CD4-positive, alpha-beta T cell treated with Interleukin-12 subunit alpha and Interleukin-12 subunit beta, for 1 hour (primary cell): ENCODE measurements around the gene JADE1.

Source experiments
- DNase-seq: peaks from one replicate; pipeline ENCODE4 v3.0.0-alpha.2; 2020

The JADE1 gene

DNA sequence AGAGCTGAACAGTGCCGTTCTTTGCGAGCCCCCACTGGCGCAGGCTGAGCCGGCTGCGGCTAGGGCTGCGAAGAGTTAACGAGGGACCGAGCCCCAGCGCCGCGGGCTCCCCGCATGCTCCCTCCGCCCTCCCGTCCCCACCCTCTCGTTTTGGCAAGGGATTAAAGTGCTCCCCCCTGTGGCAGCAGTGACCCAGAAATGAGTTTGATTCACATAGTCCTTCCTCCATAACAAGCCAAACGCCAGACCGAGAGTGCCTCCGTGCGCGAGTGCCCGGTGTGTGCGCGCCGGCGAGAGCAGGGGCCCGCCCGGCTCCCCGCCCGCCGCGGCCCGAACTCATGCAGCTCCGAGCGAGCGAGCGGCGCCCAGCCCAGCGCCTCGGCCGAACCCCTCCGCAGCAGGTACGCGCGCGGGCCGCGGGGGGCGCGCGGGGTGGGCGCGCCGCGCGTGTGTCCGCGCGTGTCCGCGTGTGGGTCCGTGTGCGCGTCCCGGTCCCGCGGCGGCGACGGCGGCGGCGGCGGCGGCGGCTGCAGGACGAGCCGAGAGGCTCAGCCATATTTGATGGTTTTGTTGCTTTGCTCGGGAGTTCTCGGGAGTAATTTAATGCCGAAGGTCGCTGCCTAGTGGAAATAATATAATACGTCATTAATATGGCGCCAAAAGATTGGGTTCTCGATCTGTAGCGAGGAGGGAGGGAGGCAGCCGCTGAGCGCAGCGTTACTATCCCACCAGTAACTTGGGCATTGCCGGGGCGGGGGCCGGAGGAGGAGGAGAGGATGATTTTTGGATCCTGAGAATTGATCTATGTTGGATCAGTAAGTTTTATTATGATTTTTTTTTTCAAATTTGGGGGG lies at the start of gene JADE1:
JADE1 (plus strand) TSS at position 224 of the 854 bp plus-strand sequence. CDS start 22,059 bp downstream, outside the sequence.
- peak; percentile 92 for DNase-seq

DNA sequence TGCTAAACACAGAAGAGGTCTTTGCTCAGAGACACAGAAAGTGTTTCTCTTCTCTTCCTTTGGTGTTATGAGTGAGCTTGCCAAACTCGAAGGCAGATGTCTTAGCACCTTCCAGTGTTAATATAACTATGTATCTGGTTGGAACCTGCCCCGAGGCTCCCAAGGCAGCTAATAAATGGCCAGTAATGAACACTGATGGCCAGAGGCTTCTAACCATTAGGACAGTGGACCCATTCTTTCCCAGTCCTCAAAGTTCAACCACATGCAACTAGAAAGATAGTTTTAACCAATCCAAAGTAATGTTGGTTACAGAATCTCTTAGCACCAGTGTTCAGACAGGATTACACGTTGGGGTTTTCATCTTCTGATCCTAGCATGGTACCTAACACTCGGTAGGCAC lies 42.7 kb upstream of the JADE1 start:
- DNase-seq: no peak

- no peak for DNase-seq
Observed at GRCh38 chr4:128768373-128768996, 41.0 kb upstream of the JADE1 start.

DNA sequence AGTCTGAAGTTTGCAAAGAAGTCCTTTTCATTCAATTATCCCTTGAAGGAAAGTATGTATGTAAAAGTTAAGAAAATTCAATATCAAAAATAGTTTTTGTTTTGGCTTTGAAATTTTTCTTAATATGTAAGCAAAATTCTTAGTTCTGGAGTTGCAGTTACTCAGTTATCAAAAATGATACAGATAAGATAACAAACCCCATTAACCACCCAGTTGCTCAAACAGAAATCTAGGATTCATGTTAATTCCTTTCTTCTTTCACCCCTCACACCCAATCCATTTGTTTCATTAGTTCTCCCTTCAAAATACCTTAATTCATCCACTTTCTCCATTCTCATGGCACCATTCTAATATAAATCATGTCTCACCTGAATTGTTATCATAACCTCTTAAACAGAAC lies 40.5 kb upstream of the JADE1 start:
- DNase-seq: no peak

DNA sequence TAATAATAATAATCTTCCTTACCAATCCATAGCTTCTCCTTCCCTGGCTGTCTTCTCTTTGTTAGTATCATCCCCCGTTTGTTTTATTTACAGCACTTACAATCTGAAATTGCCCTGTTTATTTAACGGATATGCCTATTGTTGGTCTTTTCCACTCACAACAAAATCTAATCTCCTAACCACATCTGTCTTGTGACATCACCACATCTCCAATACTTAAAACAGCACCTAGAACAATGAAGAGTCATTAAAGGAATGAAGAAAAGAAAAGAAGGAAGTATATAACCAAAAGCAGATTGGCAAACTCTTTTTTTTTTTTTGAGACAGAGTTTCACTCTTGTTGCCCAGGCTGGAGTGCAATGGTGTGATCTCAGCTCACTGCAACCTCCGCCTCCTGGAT lies 38.7 kb upstream of the JADE1 start:
- DNase-seq: no peak

GRCh38 chr4:128775477-128775876 lies 34.0 kb upstream of the JADE1 start:
- no peak for DNase-seq

DNA sequence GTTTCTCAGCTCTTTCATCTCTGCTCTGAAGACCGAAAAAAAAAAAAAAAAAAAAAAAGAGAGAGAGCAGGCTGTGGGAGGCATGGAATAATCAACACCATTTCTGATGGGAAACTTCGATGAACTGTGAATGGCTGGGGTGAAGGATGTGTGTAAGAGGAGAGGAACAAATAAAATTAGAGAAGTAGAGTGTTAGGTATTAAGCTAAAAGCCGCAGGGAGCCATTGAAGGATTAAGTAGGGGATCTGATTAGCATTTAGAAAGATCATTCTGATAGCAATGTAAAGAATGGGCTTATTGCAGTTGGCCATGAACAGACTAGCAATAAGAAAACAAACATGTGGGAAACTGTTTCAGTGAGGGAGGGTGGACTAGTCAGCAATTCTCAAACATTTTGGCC lies 33.6 kb upstream of the JADE1 start:
- no peak for DNase-seq

GRCh38 chr4:128776794-128777216 lies 32.7 kb upstream of the JADE1 start:
- DNase-seq: no peak

DNA sequence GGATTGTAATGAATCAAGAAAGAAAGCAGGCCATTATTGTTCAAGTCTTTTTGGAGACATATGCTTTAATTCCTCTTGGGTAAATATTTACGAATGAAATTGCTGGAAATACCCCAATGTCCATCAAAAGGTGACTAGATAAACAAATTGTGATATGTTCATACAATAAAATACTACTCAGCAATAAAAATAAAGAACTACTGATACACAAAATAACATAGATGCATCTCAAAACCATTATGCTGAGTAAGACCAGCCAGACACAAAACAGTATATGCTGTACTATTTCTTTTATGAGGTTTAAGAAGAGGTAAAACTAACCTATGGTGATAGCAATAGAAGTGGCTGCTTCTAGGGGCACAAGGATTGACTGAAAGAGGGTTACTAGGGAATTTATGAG lies 28.8 kb upstream of the JADE1 start:
- DNase-seq: no peak

- peak; percentile 62 for DNase-seq
Observed at GRCh38 chr4:128782076-128782715, 27.3 kb upstream of the JADE1 start.

- no peak for DNase-seq
Observed at GRCh38 chr4:128782875-128783614, 26.5 kb upstream of the JADE1 start.

DNA sequence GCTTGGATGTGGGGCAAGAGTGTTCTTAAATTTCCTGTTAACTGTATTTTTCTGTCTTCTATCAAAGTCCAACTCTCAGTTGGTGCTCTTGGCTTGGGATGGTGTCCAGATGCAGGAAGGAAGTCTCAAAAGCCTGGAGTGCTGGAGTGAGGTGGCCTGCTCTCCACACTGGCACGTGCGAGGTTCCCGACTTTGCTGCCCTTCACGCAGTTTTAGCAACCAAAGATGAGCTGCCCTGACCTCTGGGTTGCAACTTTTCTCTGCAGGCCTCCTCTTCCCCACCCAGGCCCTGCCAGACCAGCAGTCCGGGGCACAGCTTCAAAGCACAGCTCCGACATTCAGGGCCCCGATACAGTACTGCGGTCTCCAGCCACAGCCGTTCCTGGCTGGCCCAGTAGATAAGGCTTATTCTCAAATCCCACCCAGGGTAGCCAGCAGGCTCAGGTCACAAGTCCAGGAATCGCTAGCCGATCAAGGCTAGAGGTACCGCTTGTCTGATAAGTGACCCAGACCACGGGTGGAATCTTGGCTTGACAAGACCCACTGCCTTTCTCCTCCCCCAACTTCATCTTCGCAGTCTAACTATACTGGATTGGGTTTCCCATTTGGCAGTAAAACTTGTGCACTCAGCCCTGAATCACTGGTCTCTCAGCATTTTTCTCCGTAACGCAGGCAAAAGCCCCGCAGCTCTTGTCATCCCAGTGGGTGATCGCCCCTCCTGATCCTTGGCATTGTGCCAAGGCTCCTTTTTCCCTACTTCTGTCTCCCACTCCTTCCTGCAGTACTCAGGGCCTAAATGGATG lies 21.8 kb upstream of the JADE1 start:
- no peak for DNase-seq

GRCh38 chr4:128793859-128794672 lies 15.4 kb upstream of the JADE1 start:
- DNase-seq: no peak

- DNase-seq: no peak
Observed at GRCh38 chr4:128796934-128797333, 12.6 kb upstream of the JADE1 start.

DNA sequence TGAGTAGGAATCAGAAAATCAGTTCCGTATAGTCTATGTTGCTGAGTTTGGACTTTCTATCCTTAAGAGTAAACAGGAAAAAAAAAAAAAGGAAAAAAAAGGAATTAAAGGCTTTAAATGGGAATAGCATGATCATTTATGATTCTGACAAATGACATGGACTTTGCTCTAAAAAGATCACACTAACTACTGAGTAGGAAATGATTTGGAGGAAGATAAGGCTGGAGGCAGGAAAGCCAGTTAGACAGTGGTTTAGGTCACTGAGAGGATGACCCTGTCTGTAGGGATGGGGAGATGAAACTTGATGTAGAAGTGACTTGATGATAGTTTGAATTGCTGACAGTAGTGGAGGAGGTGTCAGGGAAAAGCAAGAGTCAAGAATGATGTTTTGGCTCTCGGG lies 9.2 kb upstream of the JADE1 start:
- no peak for DNase-seq

DNA sequence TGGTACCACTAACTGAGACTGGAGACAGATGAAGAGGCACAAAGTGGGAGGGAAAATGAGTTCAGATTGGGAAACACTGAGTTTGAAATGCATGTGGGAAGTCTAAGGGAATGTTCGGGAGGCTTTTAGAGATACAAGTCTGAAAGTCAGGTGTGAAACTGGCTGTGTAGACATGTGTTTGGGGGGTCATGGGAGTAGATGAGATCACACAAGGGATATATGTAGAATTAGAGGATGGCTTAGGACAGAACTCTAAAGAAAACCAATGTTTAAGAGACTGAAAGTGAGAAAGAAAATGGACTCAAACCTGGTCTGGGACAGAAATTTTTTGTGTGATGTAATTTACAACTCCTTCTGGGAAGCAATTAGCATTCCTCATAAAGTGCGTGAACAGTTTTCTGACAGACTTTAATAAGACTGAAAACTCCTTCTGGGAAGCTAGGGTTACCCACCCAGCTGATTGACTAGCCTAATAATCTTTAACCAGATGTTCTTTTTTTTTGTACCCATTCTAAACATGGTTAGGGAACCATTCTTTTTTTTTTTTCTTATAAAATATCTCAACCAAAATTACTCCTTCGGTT lies 8.7 kb upstream of the JADE1 start:
- no peak for DNase-seq

- no peak for DNase-seq
Observed at GRCh38 chr4:128802680-128803628, 6.5 kb upstream of the JADE1 start.

GRCh38 chr4:128803783-128804182 lies 5.7 kb upstream of the JADE1 start:
- DNase-seq: no peak

GRCh38 chr4:128810331-128810870 lies 901 bp downstream of the JADE1 start:
- DNase-seq: peak; percentile 26
